GM19328 (cell line): ENCODE results near the gene CACNA1C.

Source experiments
- ATAC-seq: cut with Tn5 transposase; IDR thresholded peaks from one replicate; pipeline ENCODE4 v1.9.1; 2021; ENCODE audit warnings: mild to moderate bottlenecking, moderate library complexity; ENCODE audit not compliant: unreplicated experiment

CACNA1C gene

DNA sequence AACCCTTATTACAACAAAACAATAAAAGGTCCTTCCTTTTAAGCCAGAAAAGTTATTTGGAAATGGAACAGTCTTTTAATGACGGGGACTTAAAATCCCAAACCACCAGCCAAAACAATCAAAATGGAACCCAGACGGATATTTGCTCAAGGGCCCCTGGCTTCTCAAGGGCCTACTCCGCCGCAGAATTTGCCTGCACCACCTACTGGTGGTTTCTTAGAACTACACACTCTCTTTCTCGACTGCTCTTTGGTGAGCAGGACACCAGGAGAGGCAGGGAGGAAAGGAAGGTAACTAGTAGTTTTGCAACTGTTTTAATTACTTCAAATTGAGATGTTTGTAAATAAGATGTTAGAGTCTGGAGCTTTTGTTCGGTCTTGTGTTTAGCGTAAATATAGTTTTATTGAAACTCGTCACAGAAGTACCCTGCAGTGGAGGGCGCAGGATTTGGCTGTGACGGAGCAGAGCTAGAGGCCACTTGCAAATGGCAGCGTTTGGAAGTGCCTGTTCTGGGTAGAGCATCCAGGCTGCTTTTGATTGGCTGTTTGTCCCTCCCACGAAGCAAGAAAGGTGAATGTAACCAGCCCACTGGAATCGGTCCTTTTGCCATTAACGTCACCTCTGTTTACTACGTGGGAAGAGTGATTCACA is 238.5 kb downstream of the CACNA1C start:
- ATAC-seq: no peak

DNA sequence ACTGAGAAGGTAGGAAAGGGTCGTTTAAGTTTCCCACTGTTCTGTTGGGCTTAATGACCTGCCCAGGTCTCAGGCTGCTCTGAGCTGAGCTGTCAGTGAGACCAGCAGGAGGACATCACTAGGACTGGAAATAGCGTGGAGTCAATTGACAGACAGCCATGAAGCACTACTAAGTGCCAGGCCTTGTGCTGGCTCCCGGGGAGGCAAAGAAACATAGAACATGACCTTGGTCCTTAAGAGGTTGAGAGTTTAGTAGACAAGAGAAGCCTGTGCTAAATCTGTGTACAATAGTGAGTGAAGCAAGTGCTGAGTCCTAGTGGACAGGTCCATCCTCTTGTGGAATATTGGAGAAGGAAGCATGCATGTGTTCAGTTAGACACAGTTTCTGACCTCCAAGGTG is 239.2 kb downstream of the CACNA1C start:
- no peak for ATAC-seq

- ATAC-seq: no peak
Measured at GRCh38 chr12:2292560-2292959, 239.8 kb downstream of the CACNA1C start.

GRCh38 chr12:2294651-2295475 is 242.1 kb downstream of the CACNA1C start:
- ATAC-seq: no peak

- no peak for ATAC-seq
Measured at GRCh38 chr12:2295941-2296461, 243.2 kb downstream of the CACNA1C start.

GRCh38 chr12:2297004-2297403 is 244.2 kb downstream of the CACNA1C start:
- no peak for ATAC-seq

- no peak for ATAC-seq
Measured at GRCh38 chr12:2297658-2298057, 244.9 kb downstream of the CACNA1C start.

GRCh38 chr12:2298556-2299200 is 245.9 kb downstream of the CACNA1C start:
- ATAC-seq: no peak

DNA sequence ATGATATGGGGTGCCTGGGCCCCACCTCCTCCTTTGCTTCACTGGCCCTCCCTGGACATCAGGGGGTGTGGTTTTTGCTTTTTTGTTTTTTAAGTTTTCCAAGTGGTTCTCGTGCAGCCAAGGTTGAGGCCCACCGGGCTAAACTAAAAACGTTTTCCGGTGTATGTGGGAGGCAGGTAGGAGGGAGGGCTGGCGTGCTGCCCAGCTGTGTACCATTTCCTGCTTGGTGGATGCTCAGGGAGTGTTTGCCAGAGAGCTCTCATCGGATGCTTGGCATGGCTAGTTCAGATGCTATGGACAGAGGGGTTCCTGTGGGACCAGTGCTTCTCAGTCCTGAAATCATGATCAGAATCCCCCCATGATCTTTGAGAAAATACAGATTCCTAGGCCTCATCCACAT is 246.4 kb downstream of the CACNA1C start:
- ATAC-seq: no peak

- ATAC-seq: no peak
Measured at GRCh38 chr12:2300168-2300567, 247.4 kb downstream of the CACNA1C start.

DNA sequence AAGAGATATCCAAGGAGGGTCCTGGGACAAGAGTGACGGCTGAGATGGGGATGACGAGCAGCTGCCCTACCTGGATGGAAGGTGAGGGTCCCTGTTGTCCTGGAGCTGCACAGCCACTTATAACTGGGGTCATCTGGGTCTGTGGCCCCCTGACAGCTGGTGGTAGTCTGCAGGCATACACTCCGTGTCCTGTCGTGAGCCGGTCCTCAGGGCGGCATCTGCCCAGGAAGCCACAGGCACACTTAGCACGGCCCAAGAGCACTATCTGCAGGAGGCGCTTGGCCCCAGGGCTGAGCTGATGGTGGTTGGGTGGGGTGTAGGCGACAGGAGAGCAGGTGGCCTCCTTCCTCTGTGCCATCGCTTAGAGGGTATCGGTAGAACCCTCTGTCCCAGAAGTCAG is 248.1 kb downstream of the CACNA1C start:
- ATAC-seq: no peak

- no peak for ATAC-seq
Measured at GRCh38 chr12:2301531-2302461, 249.0 kb downstream of the CACNA1C start.

DNA sequence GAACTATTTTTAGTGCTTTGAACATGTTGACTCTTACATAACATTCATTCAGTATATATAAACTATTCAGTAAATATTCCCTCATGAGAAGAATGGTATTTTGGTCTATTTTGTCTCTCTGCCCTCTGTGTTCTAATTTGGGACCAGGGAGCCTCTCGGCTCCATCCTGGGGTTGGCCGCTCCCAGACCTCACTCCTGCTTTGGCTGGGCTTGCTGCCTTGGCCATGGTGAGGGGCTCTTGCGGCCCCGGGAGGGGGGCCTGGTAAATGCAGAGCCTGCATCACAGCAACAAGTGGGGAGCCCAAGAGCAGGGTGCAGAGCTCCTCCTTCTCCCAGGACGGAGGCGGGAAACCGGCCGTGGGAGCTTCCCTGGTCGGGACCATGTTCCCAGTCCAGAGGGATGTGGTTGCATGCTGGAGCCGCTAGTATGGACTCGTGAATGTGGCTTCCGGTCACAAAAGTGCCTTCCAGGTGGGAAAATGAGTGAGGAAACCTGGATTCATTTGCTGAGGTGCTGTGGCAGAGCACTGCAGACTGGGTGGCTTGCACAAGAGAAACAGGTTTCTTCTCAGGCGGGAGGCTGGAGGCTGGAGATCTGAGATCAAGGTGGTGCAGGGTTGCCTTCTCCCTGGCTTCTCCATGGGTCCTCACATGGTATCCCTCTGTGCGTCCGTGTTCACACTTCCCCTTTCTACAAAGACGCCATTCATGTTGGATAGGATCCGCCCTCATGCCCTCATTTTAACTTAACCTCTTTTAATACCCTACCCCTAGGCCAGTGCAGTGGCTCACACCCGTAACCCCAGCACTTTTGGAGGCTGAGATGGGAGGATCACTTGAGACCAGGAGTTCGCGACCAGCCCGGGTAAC is 250.2 kb downstream of the CACNA1C start:
- no peak for ATAC-seq

- no peak for ATAC-seq
Measured at GRCh38 chr12:2304223-2304622, 251.4 kb downstream of the CACNA1C start.

GRCh38 chr12:2306012-2306411 is 253.2 kb downstream of the CACNA1C start:
- ATAC-seq: no peak

DNA sequence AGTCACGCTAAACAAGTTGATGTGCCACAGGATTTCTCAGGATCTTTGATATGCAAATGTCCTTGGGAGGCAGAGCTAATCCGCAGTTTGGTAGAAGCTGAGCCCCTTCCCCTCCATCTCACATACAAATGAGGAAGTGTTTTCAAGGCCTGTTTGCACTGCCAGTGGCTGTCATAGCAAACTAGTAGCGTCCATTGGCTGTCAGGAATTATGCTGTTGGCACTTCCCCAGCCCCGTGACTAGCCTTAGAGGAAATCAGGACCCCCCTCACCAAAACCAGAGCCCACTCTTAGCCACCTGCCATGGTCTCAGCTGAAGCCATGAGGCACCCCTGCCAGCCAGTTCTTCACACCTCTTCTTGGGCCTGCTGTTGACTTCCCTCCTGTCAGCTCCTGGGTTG is 253.9 kb downstream of the CACNA1C start:
- no peak for ATAC-seq

- no peak for ATAC-seq
Measured at GRCh38 chr12:2307550-2307949, 254.8 kb downstream of the CACNA1C start.

- no peak for ATAC-seq
Measured at GRCh38 chr12:2309647-2310046, 256.9 kb downstream of the CACNA1C start.

- ATAC-seq: no peak
Measured at GRCh38 chr12:2311020-2311778, 258.4 kb downstream of the CACNA1C start.
